ENCODE data around the gene ATL2. TPM values are rescaled to one million over a fixed set of nuclear protein-coding genes. Genes with fewer than 3 reads are reported as not detected.

Gene ATL2
- total RNA-seq = 72.9 and 79.3 TPM in 2 replicates
- long read RNA-seq, transcript ATL2-201 (13 exons, 2,868 nt) = major isoform, 67 of 85 reads
- long read RNA-seq, partial matches to known transcripts = 6 of 85 reads
- long read RNA-seq, other reads (novel, unspliced or antisense) = 8 of 85 reads

GRCh38 chr2:38377050-38377828 lies at the start of gene ATL2:
ATL2 (minus strand) TSS chr2:38377273; CDS start chr2:38377260, 13 bp downstream.
- no peak for TF ChIP-seq CTCF (conservative IDR thresholded peaks at IDR 0.05)
- Mint-ChIP-seq H3K9me3 (no peaks in the 10 kb centered on the region), H3K4me3 (peak within 1 kb of the TSS; percentile 94), H3K27ac (ENCODE audit: unreplicated experiment) (peak within 1 kb of the TSS; percentile 88), H3K4me1 (peaks cover 57% of the 10 kb centered on the region), H3K27me3 (ENCODE audit: low read depth) (no peaks in the 10 kb centered on the region), H3K36me3 (ENCODE audit: low read depth) (no peaks in the 10 kb centered on the region)
- DNase-seq (ENCODE audit: low read depth, low spot score) = peak; percentile 89

GRCh38 chr2:38423763-38424162 lies 46.7 kb upstream of the ATL2 start:
- H3K4me1 Mint-ChIP-seq = no peaks in the 10 kb centered on the region
- H3K9me3 Mint-ChIP-seq = peaks cover 5% of the 10 kb centered on the region
- no peak for DNase-seq (ENCODE audit: low read depth, low spot score)
- H3K36me3 Mint-ChIP-seq (ENCODE audit: low read depth) = no peaks in the 10 kb centered on the region
- no peak overlapping the region for H3K27ac Mint-ChIP-seq (ENCODE audit: unreplicated experiment)
- no peaks in the 10 kb centered on the region for H3K27me3 Mint-ChIP-seq (ENCODE audit: low read depth)
- H3K4me3 Mint-ChIP-seq = no peak overlapping the region
- no peak for TF ChIP-seq CTCF (conservative IDR thresholded peaks at IDR 0.05)

DNA sequence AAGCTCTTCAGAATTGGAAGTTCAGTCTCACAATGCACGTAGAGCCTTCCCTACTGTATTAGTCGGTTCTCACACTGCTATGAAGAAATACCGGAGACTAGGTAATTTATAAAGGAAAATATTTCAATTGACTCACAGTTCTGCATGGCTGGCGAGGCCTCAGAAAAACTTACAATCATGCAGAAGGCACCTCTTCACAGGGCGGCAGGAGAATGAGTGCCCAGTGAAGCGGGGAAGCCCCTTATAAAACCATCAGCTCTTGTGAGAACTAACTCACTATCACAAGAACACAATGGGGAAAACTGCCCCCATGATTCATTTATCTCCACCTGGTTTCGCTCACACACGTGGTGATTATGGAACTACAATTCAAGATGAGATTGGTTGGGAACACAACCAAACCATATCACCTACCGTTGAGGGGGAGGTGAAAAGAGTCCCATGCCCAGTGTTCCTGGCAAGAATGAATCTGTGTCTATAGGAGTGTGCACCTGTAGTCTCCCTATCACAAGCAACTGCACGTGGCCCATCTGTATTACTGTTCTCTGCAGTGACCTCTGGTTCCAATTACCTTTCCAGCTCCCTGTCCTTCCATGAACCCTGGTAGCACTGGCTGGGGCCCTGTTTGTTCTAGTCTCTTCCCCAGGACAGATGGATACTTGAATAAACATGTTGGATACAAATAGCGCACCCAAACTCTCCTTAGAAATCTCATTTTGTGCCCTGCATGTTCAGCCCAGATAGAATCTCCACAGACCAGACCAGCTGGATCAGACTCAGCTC lies 44.4 kb upstream of the ATL2 start:
- Mint-ChIP-seq H3K4me1 (no peaks in the 10 kb centered on the region), H3K9me3 (peaks cover 5% of the 10 kb centered on the region), H3K27ac (ENCODE audit: unreplicated experiment) (no peak overlapping the region), H3K4me3 (no peak overlapping the region), H3K27me3 (ENCODE audit: low read depth) (no peaks in the 10 kb centered on the region), H3K36me3 (ENCODE audit: low read depth) (no peaks in the 10 kb centered on the region)
- no peak for TF ChIP-seq CTCF (conservative IDR thresholded peaks at IDR 0.05)
- DNase-seq (ENCODE audit: low read depth, low spot score) = no peak

GRCh38 chr2:38419499-38419898 lies 42.4 kb upstream of the ATL2 start:
- H3K27ac Mint-ChIP-seq (ENCODE audit: unreplicated experiment) = no peak overlapping the region
- no peak for TF ChIP-seq CTCF (conservative IDR thresholded peaks at IDR 0.05)

GRCh38 chr2:38418735-38419134 lies 41.7 kb upstream of the ATL2 start:
- Mint-ChIP-seq H3K27ac (ENCODE audit: unreplicated experiment) (no peak overlapping the region), H3K4me3 (no peak overlapping the region), H3K36me3 (ENCODE audit: low read depth) (peaks cover 2% of the 10 kb centered on the region), H3K27me3 (ENCODE audit: low read depth) (no peaks in the 10 kb centered on the region), H3K4me1 (no peaks in the 10 kb centered on the region), H3K9me3 (peaks cover 10% of the 10 kb centered on the region)
- no peak for TF ChIP-seq CTCF (conservative IDR thresholded peaks at IDR 0.05)
- no peak for DNase-seq (ENCODE audit: low read depth, low spot score)

More at GRCh38 chr2:38419499-38419898, 42.4 kb upstream of the ATL2 start:
- peaks cover 2% of the 10 kb centered on the region for H3K36me3 Mint-ChIP-seq (ENCODE audit: low read depth)
- no peak for DNase-seq (ENCODE audit: low read depth, low spot score)
- H3K27me3 Mint-ChIP-seq (ENCODE audit: low read depth) = no peaks in the 10 kb centered on the region
- no peak overlapping the region for H3K4me3 Mint-ChIP-seq
- no peaks in the 10 kb centered on the region for H3K4me1 Mint-ChIP-seq
- peaks cover 8% of the 10 kb centered on the region for H3K9me3 Mint-ChIP-seq
